ENCODE measurements around the gene EIF4H.

- TF ChIP-seq CTCF (conservative IDR thresholded peaks at IDR 0.05; ENCODE audit: low read depth, low read length) (no peak), EZH2 (IDR thresholded peaks at IDR 0.05; ENCODE audit: borderline replicate concordance, low read depth, low read length, poor library complexity, severe bottlenecking) (no peak)
These were observed 67.9 kb downstream of the EIF4H start for GRCh38 chr7:74242122-74242443.

Data from A673 (cell line).